Sigmoid colon (tissue), 7 donors: ENCODE measurements around the gene VGLL4. TPM values are rescaled to one million over a fixed set of nuclear protein-coding genes. Genes with fewer than 3 reads are reported as not detected.

Experiments used
- DNase-seq: peaks from one replicate; pipeline ENCODE4 v3.0.0-alpha.2; 2019
- H3K27ac ChIP-seq, 4 donors: fragments of 200-600 bp; sonication (generic); one replicate each; pipeline ENCODE4 v1.5.1; 2016 to 2019; ENCODE audit warnings: mild to moderate bottlenecking in 1 of 4
- H3K27me3 ChIP-seq, 3 donors: fragments of 200-600 bp; sonication (generic); one replicate each; pipeline ENCODE4 v1.5.1; 2019; ENCODE audit warnings: mild to moderate bottlenecking in 1 of 3
- H3K36me3 ChIP-seq, 4 donors: fragments of 200-600 bp; sonication (generic); one replicate each; pipeline ENCODE4 v1.5.1; 2016 to 2019
- H3K4me1 ChIP-seq, 4 donors: fragments of 200-600 bp; sonication (generic); one replicate each; pipeline ENCODE4 v1.5.1; 2017 to 2019
- H3K4me3 ChIP-seq, 4 donors: fragments of 200-600 bp; sonication (generic); one replicate each; pipeline ENCODE4 v1.5.1; 2017 to 2019; ENCODE audit warnings: mild to moderate bottlenecking in 2 of 4, moderate library complexity in 1 of 4
- H3K9me3 ChIP-seq, 4 donors: fragments of 200-600 bp in 3 of 4; sonication (generic) in 3 of 4; one replicate each; pipeline versions ENCODE4 v1.5.1 to v1.6.1; 2013 to 2019
- EP300 ChIP-seq, 4 donors: sonication (generic); formaldehyde crosslinking; IDR thresholded peaks; one replicate each; pipeline ENCODE4 v1.6.1; 2017; ENCODE audit warnings: antibody characterized with exemption in 4 of 4
- POLR2A ChIP-seq, 2 donors: fragments of 450-650 bp; IDR thresholded peaks; one replicate each; pipeline ENCODE4 v1.6.1; 2016; ENCODE audit warnings: antibody characterized with exemption in 2 of 2, mild to moderate bottlenecking in 2 of 2, moderate library complexity in 2 of 2
- POLR2AphosphoS5 ChIP-seq, 4 donors: sonication (generic); formaldehyde crosslinking; IDR thresholded peaks; one replicate each; pipeline ENCODE4 v1.6.1; 2017; ENCODE audit warnings: antibody characterized with exemption in 4 of 4
- WGBS, 2 donors: extraction: QIAGEN DNeasy Blood & Tissue Kit; methylation state at CpG; one replicate each; pipeline ENCODE4 v1.1.7; 2013; 5-methylcytosine and 5-hydroxymethylcytosine counted together
- intact Hi-C: fragments of 100-400 bp; cut with DNase I; formaldehyde crosslinking; loops from one replicate; pipeline ENCODE4 v1.15.1; 2023
- polyA plus RNA-seq, 3 donors: library from polyadenylated mRNA; stranded (reverse); fragments of 200-250 nt; gene quantifications; one replicate each; pipeline ENCODE4 v1.2.3, GENCODE V29; 2013
- total RNA-seq, 4 donors: library from RNA; depleted of rRNA; stranded (reverse); fragments of >200 nt; gene quantifications; one replicate each; pipeline ENCODE4 v1.1.0, GENCODE V29; 2016
- TF ChIP-seq, protein P1 (sequence below), 4 experiments: fragments of 450-650 bp in 3 of 4; fragments of 200-600 bp in 1 of 4; IDR thresholded peaks; one replicate each; pipeline ENCODE4 v1.5.1; 2016 to 2019; ENCODE audit warnings: antibody characterized with exemption in 4 of 4, mild to moderate bottlenecking in 3 of 4, moderate library complexity in 2 of 4
- donor health status: healthy with polysubstance abuse.
- donor health status: Bipolar disorder and iron deficiency.
- donor health status: healthy.

VGLL4 gene
- total and polyA plus RNA-seq, 7 donors, result 26.4 to 56.5 (median 41.5) TPM

DNA sequence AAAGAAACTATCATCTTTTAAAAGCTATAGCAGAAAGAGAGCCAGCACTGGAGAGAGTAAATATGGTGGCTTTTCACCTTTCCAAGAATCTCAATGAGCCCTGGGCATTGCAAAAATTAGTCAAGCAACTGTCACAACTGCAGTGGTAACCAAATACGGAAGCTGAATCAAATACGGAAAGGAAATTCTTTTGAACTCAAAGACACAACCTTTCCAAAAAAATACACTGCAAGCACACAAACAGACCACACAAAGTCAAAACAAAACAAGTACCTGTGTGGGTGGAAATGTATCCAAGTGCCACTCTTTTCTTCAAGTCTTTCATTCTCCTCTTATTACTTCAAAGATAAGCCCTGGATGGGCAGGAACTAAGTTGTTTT is 17.6 kb downstream of the VGLL4 start:
- 17 to 27% methylated on average over 2 of the region's 2 CpGs for WGBS, 2 donors
- DNase-seq, result no peak
- H3K27me3 ChIP-seq, result no peaks in the 10 kb centered on the region
- H3K36me3 ChIP-seq, result no peaks in the 10 kb centered on the region
- H3K27ac ChIP-seq, result peak overlapping the region in 2 of 4 donors; percentile 4 to 38
- peaks cover 0 to 87% (median 56%) of the 10 kb centered on the region in 4 donors for H3K4me1 ChIP-seq
- intact Hi-C loops, result no loop called here
- H3K4me3 ChIP-seq, result no peak overlapping the region
- TF ChIP-seq, protein P1, sequence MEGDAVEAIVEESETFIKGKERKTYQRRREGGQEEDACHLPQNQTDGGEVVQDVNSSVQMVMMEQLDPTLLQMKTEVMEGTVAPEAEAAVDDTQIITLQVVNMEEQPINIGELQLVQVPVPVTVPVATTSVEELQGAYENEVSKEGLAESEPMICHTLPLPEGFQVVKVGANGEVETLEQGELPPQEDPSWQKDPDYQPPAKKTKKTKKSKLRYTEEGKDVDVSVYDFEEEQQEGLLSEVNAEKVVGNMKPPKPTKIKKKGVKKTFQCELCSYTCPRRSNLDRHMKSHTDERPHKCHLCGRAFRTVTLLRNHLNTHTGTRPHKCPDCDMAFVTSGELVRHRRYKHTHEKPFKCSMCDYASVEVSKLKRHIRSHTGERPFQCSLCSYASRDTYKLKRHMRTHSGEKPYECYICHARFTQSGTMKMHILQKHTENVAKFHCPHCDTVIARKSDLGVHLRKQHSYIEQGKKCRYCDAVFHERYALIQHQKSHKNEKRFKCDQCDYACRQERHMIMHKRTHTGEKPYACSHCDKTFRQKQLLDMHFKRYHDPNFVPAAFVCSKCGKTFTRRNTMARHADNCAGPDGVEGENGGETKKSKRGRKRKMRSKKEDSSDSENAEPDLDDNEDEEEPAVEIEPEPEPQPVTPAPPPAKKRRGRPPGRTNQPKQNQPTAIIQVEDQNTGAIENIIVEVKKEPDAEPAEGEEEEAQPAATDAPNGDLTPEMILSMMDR (IDR thresholded peaks at IDR 0.05), result no peak
- no peaks in the 10 kb centered on the region for H3K9me3 ChIP-seq

DNA sequence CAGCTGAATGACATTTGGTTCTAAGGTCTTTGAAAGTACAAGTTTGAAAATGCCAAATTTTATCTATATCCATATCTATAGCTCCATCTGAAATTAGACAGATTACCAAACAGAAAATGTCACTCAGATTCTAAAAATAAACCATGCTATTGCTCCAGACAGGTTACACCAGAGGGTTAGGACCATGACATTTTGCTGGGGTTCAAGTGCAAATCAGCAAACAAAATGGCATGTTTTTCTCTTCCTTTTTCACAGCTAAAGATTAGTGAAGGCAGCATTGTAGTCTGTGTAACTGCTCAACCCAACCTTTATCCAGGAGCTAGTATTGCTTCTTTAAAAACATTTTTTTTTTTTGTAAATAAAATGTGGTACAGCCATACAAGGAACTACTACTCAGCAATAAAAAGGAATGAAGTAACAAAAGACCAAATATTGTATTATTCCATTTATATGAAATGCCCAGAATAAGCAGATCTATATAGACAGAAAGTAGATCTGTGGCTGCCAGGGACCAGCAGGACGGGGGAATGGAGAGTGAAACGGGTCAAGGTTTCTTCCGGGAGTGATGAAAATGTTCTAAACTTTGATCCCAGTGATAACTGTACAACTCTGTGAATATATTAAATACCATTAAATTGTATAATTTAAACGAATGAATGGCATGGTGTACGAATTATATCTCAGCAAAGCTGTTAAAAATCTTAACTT is 18.2 kb downstream of the VGLL4 start:
- no peak overlapping the region for H3K4me3 ChIP-seq
- DNase-seq, result no peak
- H3K27ac ChIP-seq, result peak overlapping the region in 2 of 4 donors; percentile 4 to 32
- no peak for TF ChIP-seq EP300 (IDR thresholded peaks at IDR 0.05)
- TF ChIP-seq, protein P1 (IDR thresholded peaks at IDR 0.05), result no peak
- TF ChIP-seq POLR2AphosphoS5 (IDR thresholded peaks at IDR 0.05), result no peak
- TF ChIP-seq POLR2A (IDR thresholded peaks at IDR 0.05), result no peak
- no peaks in the 10 kb centered on the region for H3K27me3 ChIP-seq
- intact Hi-C loops, result no loop called here
- H3K36me3 ChIP-seq, result no peaks in the 10 kb centered on the region
- WGBS, 2 donors, result 14 to 65% methylated on average over 5 of the region's 5 CpGs
- H3K4me1 ChIP-seq, result peaks cover 0 to 87% (median 52%) of the 10 kb centered on the region in 4 donors
- no peaks in the 10 kb centered on the region for H3K9me3 ChIP-seq

DNA sequence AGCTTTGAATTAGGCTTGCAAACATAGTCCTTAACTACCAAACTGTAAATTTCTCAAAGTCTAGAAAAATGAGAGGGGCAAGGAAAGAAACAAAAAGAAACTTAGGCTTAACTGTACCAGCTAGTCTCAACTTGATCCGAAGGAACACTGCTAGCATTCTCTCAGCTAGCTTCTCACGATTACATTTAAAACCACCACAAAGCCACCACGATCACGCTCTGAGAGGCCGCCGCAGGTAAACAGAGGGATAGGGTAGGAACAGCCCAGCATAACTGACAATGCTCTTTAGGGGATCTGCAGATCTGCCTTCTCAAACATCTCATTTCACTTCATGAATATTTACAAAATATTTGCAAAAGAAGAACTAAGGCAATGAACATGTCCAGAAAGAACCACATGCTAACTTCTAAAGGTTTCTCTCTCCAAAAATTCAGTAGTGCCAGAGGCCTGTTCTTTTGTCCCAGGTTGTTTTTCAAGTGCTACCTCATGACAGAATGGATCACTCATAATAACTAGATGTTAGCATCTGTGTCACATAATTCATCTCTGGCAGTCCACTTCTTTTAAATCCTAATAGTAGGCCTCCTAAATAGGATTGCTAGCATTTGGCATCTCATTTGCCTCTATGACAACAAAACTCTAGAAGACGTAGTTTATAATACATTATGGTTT is 18.9 kb downstream of the VGLL4 start:
- H3K4me3 ChIP-seq, result no peak overlapping the region
- WGBS, 2 donors, result 73 to 87% methylated on average over 7 of the region's 7 CpGs
- H3K27me3 ChIP-seq, result no peaks in the 10 kb centered on the region
- TF ChIP-seq, protein P1 (IDR thresholded peaks at IDR 0.05), result no peak
- TF ChIP-seq EP300 (IDR thresholded peaks at IDR 0.05), result no peak
- no peak for TF ChIP-seq POLR2AphosphoS5 (IDR thresholded peaks at IDR 0.05)
- TF ChIP-seq POLR2A (IDR thresholded peaks at IDR 0.05), result no peak
- intact Hi-C loops, result no loop called here
- peak overlapping the region in 2 of 4 donors; percentile 13 to 32 for H3K27ac ChIP-seq
- H3K4me1 ChIP-seq, result peaks cover 0 to 87% (median 51%) of the 10 kb centered on the region in 4 donors
- no peaks in the 10 kb centered on the region for H3K36me3 ChIP-seq
- H3K9me3 ChIP-seq, result no peaks in the 10 kb centered on the region
- no peak for DNase-seq

- 71 to 89% methylated on average over 8 of the region's 8 CpGs for WGBS, 2 donors
- Histone ChIP-seq H3K9me3 (no peaks in the 10 kb centered on the region), H3K4me1 (peaks cover 0 to 87% (median 50%) of the 10 kb centered on the region in 4 donors), H3K36me3 (no peaks in the 10 kb centered on the region), H3K27ac (no peak overlapping the region), H3K27me3 (no peaks in the 10 kb centered on the region), H3K4me3 (no peak overlapping the region)
- TF ChIP-seq EP300 (IDR thresholded peaks at IDR 0.05) (no peak), POLR2AphosphoS5 (IDR thresholded peaks at IDR 0.05) (no peak), POLR2A (IDR thresholded peaks at IDR 0.05) (no peak)
- TF ChIP-seq, protein P1 (IDR thresholded peaks at IDR 0.05), result no peak
- intact Hi-C loops, result no loop called here
- no peak for DNase-seq
Observed at GRCh38 chr3:11624161-11624560, 19.6 kb downstream of the VGLL4 start.
